Vagina (tissue), 2 donors: ENCODE results near the gene DRD4. TPM values are rescaled to one million over a fixed set of nuclear protein-coding genes. Genes with fewer than 3 reads are reported as not detected.

ENCODE experiments used
- DNase-seq, 2 donors: peaks; one replicate each; pipeline ENCODE4 v3.0.0-alpha.2; 2017; ENCODE audit errors: extremely low spot score in 2 of 2
- H3K27ac ChIP-seq: fragments of 200-600 bp; sonication (generic); one replicate; pipeline ENCODE4 v1.5.1; 2019
- H3K27me3 ChIP-seq: fragments of 200-600 bp; sonication (generic); one replicate; pipeline ENCODE4 v1.5.1; 2019
- H3K36me3 ChIP-seq, 2 donors: fragments of 200-600 bp; sonication (generic); one replicate each; pipeline ENCODE4 v1.5.1; 2017 to 2019
- H3K4me1 ChIP-seq: fragments of 200-600 bp; sonication (generic); one replicate; pipeline ENCODE4 v1.5.1; 2019
- H3K4me3 ChIP-seq, 2 donors: fragments of 200-600 bp; sonication (generic); 1 replicate in 1 of 2; 2 replicates in 1 of 2; pipeline ENCODE4 v1.5.1; 2016 to 2019
- H3K9me3 ChIP-seq: fragments of 200-600 bp; sonication (generic); one replicate; pipeline ENCODE4 v1.5.1; 2019
- POLR2A ChIP-seq, 2 donors: fragments of 450-650 bp; IDR thresholded peaks; one replicate each; pipeline ENCODE4 v1.6.1; 2017; ENCODE audit warnings: antibody characterized with exemption in 2 of 2, mild to moderate bottlenecking in 2 of 2, moderate library complexity in 2 of 2
- POLR2AphosphoS5 ChIP-seq, 2 donors: sonication (generic); formaldehyde crosslinking; IDR thresholded peaks; one replicate each; pipeline ENCODE4 v1.9.0; 2017; ENCODE audit warnings: antibody characterized with exemption in 2 of 2, mild to moderate bottlenecking in 2 of 2, low read depth in 1 of 2; ENCODE audit not compliant: insufficient read depth in 1 of 2
- intact Hi-C: fragments of 100-400 bp; cut with DNase I; formaldehyde crosslinking; loops from one replicate; pipeline ENCODE4 v1.15.1; 2023
- total RNA-seq: library from RNA; depleted of rRNA; stranded (reverse); fragments of >200 nt; gene quantifications from one replicate; pipeline ENCODE4 v1.2.3, GENCODE V29; 2016
- TF ChIP-seq, protein P1 (sequence below), 3 experiments: fragments of 450-650 bp in 2 of 3; fragments of 200-600 bp in 1 of 3; sonication (generic) in 1 of 3; IDR thresholded peaks; one replicate each; pipeline ENCODE4 v1.5.1; 2017 to 2019; ENCODE audit warnings: antibody characterized with exemption in 3 of 3, mild to moderate bottlenecking in 2 of 3, moderate library complexity in 2 of 3

DRD4 gene
- total RNA-seq, 1 donor from 2014 or later, result 1.2 TPM

- Histone ChIP-seq H3K4me1 (peaks cover 5% of the 10 kb centered on the region), H3K27ac (no peak overlapping the region), H3K27me3 (no peaks in the 10 kb centered on the region), H3K4me3 (no peak overlapping the region), H3K9me3 (no peaks in the 10 kb centered on the region), H3K36me3 (peaks cover 0 to 3% of the 10 kb centered on the region in 2 donors)
- intact Hi-C loops, result no loop called here
- TF ChIP-seq POLR2A (IDR thresholded peaks at IDR 0.05), result no peak
- no peak for TF ChIP-seq POLR2AphosphoS5 (IDR thresholded peaks at IDR 0.05; ENCODE audit: insufficient read depth in 1 of 2, low read depth in 1 of 2)
- no peak for DNase-seq
These were observed 15.9 kb upstream of the DRD4 start for GRCh38 chr11:620935-621814.

GRCh38 chr11:621838-622237, 15.2 kb upstream of the DRD4 start:
- no peak overlapping the region for H3K4me3 ChIP-seq
- intact Hi-C loops, result no loop called here
- H3K4me1 ChIP-seq, result peaks cover 5% of the 10 kb centered on the region
- H3K36me3 ChIP-seq, result peaks cover 0 to 3% of the 10 kb centered on the region in 2 donors
- H3K27me3 ChIP-seq, result no peaks in the 10 kb centered on the region
- H3K27ac ChIP-seq, result no peak overlapping the region
- H3K9me3 ChIP-seq, result no peaks in the 10 kb centered on the region
- TF ChIP-seq, protein P1, sequence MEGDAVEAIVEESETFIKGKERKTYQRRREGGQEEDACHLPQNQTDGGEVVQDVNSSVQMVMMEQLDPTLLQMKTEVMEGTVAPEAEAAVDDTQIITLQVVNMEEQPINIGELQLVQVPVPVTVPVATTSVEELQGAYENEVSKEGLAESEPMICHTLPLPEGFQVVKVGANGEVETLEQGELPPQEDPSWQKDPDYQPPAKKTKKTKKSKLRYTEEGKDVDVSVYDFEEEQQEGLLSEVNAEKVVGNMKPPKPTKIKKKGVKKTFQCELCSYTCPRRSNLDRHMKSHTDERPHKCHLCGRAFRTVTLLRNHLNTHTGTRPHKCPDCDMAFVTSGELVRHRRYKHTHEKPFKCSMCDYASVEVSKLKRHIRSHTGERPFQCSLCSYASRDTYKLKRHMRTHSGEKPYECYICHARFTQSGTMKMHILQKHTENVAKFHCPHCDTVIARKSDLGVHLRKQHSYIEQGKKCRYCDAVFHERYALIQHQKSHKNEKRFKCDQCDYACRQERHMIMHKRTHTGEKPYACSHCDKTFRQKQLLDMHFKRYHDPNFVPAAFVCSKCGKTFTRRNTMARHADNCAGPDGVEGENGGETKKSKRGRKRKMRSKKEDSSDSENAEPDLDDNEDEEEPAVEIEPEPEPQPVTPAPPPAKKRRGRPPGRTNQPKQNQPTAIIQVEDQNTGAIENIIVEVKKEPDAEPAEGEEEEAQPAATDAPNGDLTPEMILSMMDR (IDR thresholded peaks at IDR 0.05), result no peak
- TF ChIP-seq POLR2AphosphoS5 (IDR thresholded peaks at IDR 0.05; ENCODE audit: insufficient read depth in 1 of 2, low read depth in 1 of 2) (no peak), POLR2A (IDR thresholded peaks at IDR 0.05) (no peak)
- no peak for DNase-seq

- H3K9me3 ChIP-seq, result no peaks in the 10 kb centered on the region
- H3K4me3 ChIP-seq, result no peak overlapping the region
- DNase-seq, result no peak
- intact Hi-C loops, result no loop called here
- TF ChIP-seq POLR2A (IDR thresholded peaks at IDR 0.05) (no peak), POLR2AphosphoS5 (IDR thresholded peaks at IDR 0.05; ENCODE audit: insufficient read depth in 1 of 2, low read depth in 1 of 2) (no peak)
- TF ChIP-seq, protein P1 (IDR thresholded peaks at IDR 0.05), result no peak
- H3K36me3 ChIP-seq, result no peaks in the 10 kb centered on the region
- no peaks in the 10 kb centered on the region for H3K27me3 ChIP-seq
- H3K27ac ChIP-seq, result no peak overlapping the region
- H3K4me1 ChIP-seq, result peaks cover 5% of the 10 kb centered on the region
These were observed 13.7 kb upstream of the DRD4 start for GRCh38 chr11:623349-623869.

DNA sequence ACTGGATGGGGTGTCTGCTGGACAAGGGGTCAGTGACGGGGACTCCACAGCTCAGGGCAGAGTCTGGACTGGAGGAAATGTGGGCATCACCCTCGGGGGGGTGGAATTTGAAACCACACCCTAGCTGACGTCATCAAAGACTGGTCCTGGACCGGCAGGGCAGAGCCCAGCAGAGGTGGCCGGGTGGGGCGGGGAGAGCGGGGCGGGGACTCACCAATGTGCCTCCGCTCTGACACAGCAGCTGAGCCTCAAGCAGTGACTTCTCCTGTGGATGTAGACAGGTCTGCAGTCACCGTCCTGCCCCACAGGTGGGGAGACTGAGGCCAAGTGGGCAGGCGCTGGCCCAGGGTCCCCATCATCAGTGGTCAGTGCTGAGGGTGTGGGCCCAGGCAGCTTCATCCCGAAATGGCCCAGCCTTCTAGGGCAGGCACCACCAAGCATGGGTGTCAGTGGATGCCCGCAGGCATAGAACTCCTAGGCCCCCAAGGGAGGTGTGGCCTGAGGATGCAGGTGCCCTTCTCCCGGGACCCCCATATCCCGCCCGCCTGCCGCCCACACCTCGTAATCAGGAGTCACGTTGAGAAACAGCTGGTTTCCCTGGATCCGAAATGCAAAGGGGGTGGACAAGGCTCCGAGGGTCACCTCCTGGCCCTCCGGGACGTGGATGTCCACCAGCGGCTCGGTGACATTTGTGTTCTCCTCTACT, 12.9 kb upstream of the DRD4 start:
- Histone ChIP-seq H3K27ac (no peak overlapping the region), H3K27me3 (no peaks in the 10 kb centered on the region), H3K4me1 (peaks cover 5% of the 10 kb centered on the region), H3K9me3 (no peaks in the 10 kb centered on the region), H3K36me3 (no peaks in the 10 kb centered on the region), H3K4me3 (no peak overlapping the region)
- no peak for DNase-seq
- intact Hi-C loops, result no loop called here
- no peak for TF ChIP-seq POLR2AphosphoS5 (IDR thresholded peaks at IDR 0.05; ENCODE audit: insufficient read depth in 1 of 2, low read depth in 1 of 2)
- no peak for TF ChIP-seq POLR2A (IDR thresholded peaks at IDR 0.05)
- TF ChIP-seq, protein P1 (IDR thresholded peaks at IDR 0.05), result no peak

GRCh38 chr11:624705-625635, 12.1 kb upstream of the DRD4 start, which contains the start of gene CDHR5:
TSS of gene CDHR5 (minus strand) at chr11:624955. CDS start at chr11:624902, 53 bp downstream.
- H3K36me3 ChIP-seq, result no peaks in the 10 kb centered on the region
- H3K4me1 ChIP-seq, result peaks cover 5% of the 10 kb centered on the region
- H3K27me3 ChIP-seq, result no peaks in the 10 kb centered on the region
- H3K27ac ChIP-seq, result no peak within 1 kb of the TSS
- DNase-seq, result no peak
- no peaks in the 10 kb centered on the region for H3K9me3 ChIP-seq
- intact Hi-C loops, result no loop called here
- TF ChIP-seq POLR2AphosphoS5 (IDR thresholded peaks at IDR 0.05; ENCODE audit: insufficient read depth in 1 of 2, low read depth in 1 of 2), result no peak
- TF ChIP-seq, protein P1 (IDR thresholded peaks at IDR 0.05), result no peak
- TF ChIP-seq POLR2A (IDR thresholded peaks at IDR 0.05), result no peak
- no peak within 1 kb of the TSS for H3K4me3 ChIP-seq
